GM21723 (cell line): ENCODE results near the gene RCVRN.
"Not testable (repeated sequence)": the region's sequence is repeated elsewhere in the genome, so short reads cannot be mapped to it uniquely, and the experiment has no call there.

Source experiments
- ATAC-seq: cut with Tn5 transposase; IDR thresholded peaks from one replicate; pipeline ENCODE4 v1.9.1; 2021; ENCODE audit warnings: mild to moderate bottlenecking, moderate library complexity; ENCODE audit not compliant: unreplicated experiment

The RCVRN gene

DNA sequence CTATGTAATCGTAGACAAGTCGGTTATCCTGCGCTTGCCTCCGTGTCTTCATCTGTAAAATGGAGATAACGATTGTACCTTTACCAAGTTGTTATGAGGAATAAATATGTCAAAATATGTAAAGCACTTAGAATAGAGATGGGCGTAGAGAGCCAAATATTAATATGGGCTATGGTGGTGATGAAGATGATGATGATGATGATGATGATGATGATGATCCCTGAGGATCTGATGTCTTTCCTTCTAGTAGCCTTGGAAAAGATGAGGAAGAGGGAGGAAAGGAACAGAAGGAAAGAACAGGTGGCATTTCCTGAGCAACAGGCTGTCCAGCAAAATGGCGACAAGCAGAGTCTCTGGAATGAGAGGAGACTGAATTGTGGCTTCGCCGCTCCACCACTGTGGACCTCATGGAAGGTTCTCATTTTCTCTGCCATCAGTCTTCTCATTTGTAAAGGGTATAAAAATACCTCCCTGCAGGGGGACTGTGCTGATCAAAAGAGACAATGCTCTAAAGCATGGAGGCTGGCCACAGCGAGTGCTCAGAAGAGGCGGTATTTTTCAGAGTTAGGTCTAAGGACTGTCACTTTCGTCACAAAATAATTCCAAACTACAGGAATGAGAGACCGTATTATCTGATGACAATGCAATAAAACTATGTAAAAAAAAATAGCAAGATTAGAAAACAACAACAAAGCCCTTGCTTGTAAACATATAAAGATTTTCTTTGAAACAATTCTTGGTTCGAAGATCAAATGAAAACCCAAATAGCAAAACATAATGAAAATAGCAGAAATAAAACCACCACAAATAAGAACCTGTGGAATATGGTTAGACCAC, 17.2 kb upstream of the RCVRN start:
- no peak for ATAC-seq

GRCh38 chr17:9921216-9921615, 16.1 kb upstream of the RCVRN start:
- not testable (repeated sequence) for ATAC-seq

DNA sequence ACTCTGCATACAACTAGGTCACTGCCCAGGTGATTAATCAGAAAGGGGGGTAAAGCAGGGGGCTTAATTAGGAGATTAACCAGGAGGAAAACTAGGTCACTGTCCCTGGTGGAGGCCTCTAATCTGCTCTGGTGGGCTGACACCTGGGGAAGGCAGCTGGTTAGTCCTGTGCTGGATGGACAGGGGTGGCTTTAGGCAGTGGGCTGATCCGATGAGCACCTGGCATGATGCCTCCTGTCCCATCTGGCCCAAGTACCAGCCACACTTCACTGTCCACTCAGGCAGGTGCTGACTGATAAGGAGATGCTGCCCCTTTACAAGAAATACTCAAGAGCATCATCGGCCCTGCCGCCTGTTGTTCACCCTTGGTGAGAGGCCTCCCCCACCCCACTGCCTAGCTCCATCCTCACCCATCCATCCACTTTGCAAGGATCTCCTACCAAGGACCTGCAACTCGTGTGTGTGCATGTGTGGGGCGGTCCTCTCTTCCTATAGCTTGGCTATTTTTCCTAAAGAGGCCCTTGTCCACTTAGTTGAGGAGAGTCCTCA, 13.8 kb upstream of the RCVRN start:
- ATAC-seq = no peak

DNA sequence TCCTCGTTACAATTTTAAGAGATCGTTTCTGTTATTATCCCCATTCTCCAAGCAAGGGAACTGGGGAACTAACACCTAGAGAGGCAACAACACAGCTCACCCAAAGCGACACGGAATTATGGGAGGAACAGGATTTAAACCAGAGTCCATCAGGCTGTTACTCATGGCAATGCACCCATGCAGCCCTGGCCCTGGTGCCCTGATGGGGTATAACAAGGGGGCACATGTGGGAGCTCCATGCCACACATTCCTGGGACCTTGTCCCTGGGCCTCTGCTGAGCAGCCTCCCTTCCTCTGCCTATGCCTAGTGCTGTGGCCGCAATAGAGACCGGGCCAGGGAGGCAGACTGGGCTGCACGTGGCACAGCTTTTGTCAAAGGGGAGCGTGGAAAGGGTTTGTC, 13.3 kb upstream of the RCVRN start:
- ATAC-seq = no peak

- no peak for ATAC-seq
These were observed 12.7 kb upstream of the RCVRN start for GRCh38 chr17:9917801-9918200.

GRCh38 chr17:9917131-9917530, 12.1 kb upstream of the RCVRN start:
- no peak for ATAC-seq

DNA sequence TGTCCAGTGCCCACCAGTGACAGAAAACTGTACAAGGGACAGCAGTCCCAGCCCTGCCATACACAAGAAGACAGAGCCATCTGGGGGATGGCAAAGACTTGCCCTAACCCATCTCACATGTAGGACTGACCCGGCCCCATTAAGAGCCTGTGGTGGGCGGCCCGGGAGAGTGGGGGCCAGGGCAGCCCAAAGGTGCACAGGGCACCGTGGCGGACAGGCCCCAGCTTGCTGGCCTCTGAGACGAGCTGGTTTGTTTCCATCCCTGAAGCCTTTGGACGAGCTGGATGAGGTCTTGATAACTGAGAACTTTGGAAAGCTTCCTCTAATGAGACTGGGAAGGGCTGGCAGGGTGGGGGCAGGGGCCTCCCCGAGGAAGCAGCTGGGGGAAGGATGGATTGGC, 11.0 kb upstream of the RCVRN start:
- no peak for ATAC-seq

- ATAC-seq = no peak
These were observed 8.4 kb upstream of the RCVRN start for GRCh38 chr17:9913476-9913875.

GRCh38 chr17:9912121-9913099, 7.3 kb upstream of the RCVRN start:
- ATAC-seq = no peak

GRCh38 chr17:9911089-9911488, 6.0 kb upstream of the RCVRN start:
- no peak for ATAC-seq

GRCh38 chr17:9908649-9909042, 3.6 kb upstream of the RCVRN start:
- ATAC-seq = no peak

DNA sequence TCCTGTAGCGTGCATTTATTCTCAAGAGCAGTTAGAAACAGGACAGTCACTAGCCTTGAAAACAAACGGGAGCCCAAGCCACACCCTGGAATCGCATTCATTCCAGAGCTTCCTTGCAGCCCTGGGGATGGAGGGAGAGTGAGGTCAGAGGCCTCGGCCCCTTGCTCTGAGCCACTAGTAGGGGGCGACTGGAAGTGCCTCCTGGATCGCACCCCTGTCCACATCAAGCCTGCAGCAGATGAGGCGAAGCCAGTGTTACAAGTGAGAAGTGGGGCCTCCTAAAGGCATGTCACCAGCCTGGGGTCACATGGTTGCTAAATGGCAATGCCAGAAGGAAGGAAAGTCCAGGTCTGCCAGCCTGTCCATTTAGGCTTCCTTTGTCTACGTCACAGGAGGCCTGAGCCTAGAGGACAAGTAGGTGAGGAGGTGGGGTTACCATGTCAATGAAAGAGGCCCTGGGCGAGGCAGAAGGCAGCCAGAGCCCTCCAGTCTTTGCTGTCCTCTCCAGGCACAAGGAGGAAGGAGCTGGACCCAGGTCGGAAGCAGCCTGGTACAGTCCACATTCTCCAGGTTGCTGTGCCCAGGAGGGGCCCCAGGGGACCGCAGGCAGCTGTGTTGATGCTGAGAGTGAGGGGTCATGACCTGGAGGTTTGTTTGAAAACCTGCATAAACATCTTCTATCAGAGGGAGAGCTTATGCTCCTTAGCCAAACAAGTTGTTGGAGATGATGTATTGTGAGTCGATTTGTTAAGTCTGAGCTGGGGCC, 3.0 kb upstream of the RCVRN start:
- ATAC-seq = no peak

GRCh38 chr17:9907131-9907530, 2.1 kb upstream of the RCVRN start:
- ATAC-seq = no peak

GRCh38 chr17:9906616-9907015, 1.5 kb upstream of the RCVRN start:
- ATAC-seq = no peak

- ATAC-seq = no peak
These were observed 831 bp upstream of the RCVRN start for GRCh38 chr17:9905902-9906301.

DNA sequence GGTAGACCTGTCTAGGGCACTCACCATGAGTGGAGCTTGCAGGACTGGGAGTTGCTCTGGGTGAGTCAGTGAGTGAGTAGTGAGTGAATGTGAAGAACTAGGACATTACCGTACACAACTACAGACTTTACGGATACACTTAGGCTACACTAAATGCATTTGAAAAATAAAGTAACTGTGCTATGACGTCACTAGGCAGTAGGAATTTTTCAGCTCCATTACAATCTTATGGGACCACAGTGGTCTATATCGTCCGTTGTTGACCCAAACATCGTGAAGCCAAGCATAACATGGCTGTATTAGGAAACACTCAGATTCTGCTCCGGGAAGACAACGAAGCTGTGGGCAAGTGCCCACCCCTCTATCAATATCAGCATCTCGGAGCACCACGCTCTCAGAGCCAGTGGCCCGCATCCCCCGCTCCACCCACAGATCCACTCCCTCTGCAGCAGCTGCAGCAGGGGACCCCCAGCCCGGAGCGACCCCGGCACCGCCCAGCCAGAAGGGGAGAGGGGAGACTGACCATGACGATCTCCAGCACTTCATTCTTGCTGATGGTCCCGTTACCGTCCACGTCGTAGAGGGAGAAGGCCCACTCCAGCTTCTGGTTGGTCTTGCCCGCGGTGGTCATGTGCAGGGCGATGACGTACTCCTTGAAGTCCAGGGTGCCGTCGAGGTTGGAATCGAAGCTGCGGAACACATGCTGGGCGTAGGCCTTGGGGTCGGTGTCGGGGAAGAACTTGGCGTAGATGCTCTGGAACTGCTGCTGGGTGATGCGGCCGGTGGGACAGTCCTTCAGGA, 594 bp downstream of the RCVRN start:
- no peak for ATAC-seq

GRCh38 chr17:9902120-9902519, 3.0 kb downstream of the RCVRN start:
- no peak for ATAC-seq

GRCh38 chr17:9900784-9901183, 4.3 kb downstream of the RCVRN start:
- ATAC-seq = no peak

GRCh38 chr17:9900044-9900594, 5.0 kb downstream of the RCVRN start:
- no peak for ATAC-seq
